ENCODE results near the gene CDK5.

DNA sequence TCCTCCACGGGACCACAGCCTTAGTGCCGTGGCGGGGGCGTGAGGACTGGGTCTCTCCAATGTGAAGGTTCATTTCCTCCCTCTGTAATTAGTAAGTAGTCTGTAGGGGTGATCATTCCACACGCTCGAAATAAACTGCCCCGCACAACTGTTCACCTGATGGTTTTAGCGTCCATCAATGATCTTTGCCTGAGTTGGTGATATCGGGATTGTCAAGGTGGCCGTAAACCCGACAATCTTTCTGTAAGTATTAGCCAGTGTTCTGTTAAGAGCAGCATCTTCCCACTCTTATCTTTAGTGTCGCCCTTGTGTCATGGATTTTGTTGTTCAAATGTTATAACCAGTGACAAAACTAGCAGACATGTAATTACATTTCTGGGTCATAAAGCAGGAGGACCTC is 46.3 kb upstream of the CDK5 start:
- TF ChIP-seq, protein P1, sequence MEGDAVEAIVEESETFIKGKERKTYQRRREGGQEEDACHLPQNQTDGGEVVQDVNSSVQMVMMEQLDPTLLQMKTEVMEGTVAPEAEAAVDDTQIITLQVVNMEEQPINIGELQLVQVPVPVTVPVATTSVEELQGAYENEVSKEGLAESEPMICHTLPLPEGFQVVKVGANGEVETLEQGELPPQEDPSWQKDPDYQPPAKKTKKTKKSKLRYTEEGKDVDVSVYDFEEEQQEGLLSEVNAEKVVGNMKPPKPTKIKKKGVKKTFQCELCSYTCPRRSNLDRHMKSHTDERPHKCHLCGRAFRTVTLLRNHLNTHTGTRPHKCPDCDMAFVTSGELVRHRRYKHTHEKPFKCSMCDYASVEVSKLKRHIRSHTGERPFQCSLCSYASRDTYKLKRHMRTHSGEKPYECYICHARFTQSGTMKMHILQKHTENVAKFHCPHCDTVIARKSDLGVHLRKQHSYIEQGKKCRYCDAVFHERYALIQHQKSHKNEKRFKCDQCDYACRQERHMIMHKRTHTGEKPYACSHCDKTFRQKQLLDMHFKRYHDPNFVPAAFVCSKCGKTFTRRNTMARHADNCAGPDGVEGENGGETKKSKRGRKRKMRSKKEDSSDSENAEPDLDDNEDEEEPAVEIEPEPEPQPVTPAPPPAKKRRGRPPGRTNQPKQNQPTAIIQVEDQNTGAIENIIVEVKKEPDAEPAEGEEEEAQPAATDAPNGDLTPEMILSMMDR (IDR thresholded peaks at IDR 0.05), result no peak
- TF ChIP-seq POLR2A (IDR thresholded peaks at IDR 0.05), result no peak

Measured in adrenal gland (tissue), 5 donors.